GM12872 (cell line): Measurements from ENCODE around the gene BICC1.

ENCODE experiments used
- CTCF ChIP-seq: IDR thresholded peaks from 3 replicates; pipeline ENCODE4 v1.5.1; 2011; ENCODE audit warnings: low read depth, mild to moderate bottlenecking, low read length, moderate library complexity; ENCODE audit not compliant: insufficient read depth

The BICC1 gene

GRCh38 chr10:58797356-58797755 is 284.7 kb downstream of the BICC1 start:
- TF ChIP-seq CTCF = no peak

- TF ChIP-seq CTCF = no peak
These were observed 289.4 kb downstream of the BICC1 start for GRCh38 chr10:58802047-58802446.

GRCh38 chr10:58806323-58806722 is 293.7 kb downstream of the BICC1 start:
- no peak for TF ChIP-seq CTCF

- TF ChIP-seq CTCF = no peak
These were observed 294.4 kb downstream of the BICC1 start for GRCh38 chr10:58806970-58807628.

- TF ChIP-seq CTCF = no peak
These were observed 295.0 kb downstream of the BICC1 start for GRCh38 chr10:58807629-58808022.

- no peak for TF ChIP-seq CTCF
These were observed 298.1 kb downstream of the BICC1 start for GRCh38 chr10:58810751-58811150.

- no peak for TF ChIP-seq CTCF
These were observed 300.9 kb downstream of the BICC1 start for GRCh38 chr10:58813573-58813972.
